ENCODE data around the gene EIF4G3. TPM values are rescaled to one million over a fixed set of nuclear protein-coding genes. Genes with fewer than 3 reads are reported as not detected.
"Not testable (repeated sequence)": the region's sequence is repeated elsewhere in the genome, so short reads cannot be mapped to it uniquely, and the experiment has no call there.

Gene EIF4G3
- total RNA-seq, 1 donor from 2014 or later, result 81.3 TPM

GRCh38 chr1:20928146-20928545 is 248.6 kb downstream of the EIF4G3 start:
- CTCF ChIA-PET, result no interaction called here
- H3K4me3 Mint-ChIP-seq, result no peak overlapping the region
- H3K9me3 Mint-ChIP-seq, result no peaks in the 10 kb centered on the region
- POLR2A ChIA-PET, result no interaction called here
- ATAC-seq (ENCODE audit: low read depth) (no peak), DNase-seq (no peak)
- TF ChIP-seq CTCF (IDR thresholded peaks at IDR 0.05), result no peak
- H3K36me3 Mint-ChIP-seq (ENCODE audit: low read depth), result peaks cover 17% of the 10 kb centered on the region
- no peaks in the 10 kb centered on the region for H3K27me3 Mint-ChIP-seq
- H3K4me1 Mint-ChIP-seq, result peaks cover 23% of the 10 kb centered on the region
- intact Hi-C loops (cut with micrococcal nuclease), result no loop called here
- no peak overlapping the region for H3K27ac Mint-ChIP-seq

GRCh38 chr1:20921285-20921684 is 255.4 kb downstream of the EIF4G3 start:
- H3K9me3 Mint-ChIP-seq, result no peaks in the 10 kb centered on the region
- no peak overlapping the region for H3K27ac Mint-ChIP-seq
- peaks cover 5% of the 10 kb centered on the region for H3K4me1 Mint-ChIP-seq
- no peaks in the 10 kb centered on the region for H3K27me3 Mint-ChIP-seq
- CTCF ChIA-PET, result no interaction called here
- intact Hi-C loops (cut with micrococcal nuclease), result no loop called here
- no peak overlapping the region for H3K4me3 Mint-ChIP-seq
- DNase-seq (no peak), ATAC-seq (ENCODE audit: low read depth) (no peak)
- peaks cover 1% of the 10 kb centered on the region for H3K36me3 Mint-ChIP-seq (ENCODE audit: low read depth)
- TF ChIP-seq CTCF (IDR thresholded peaks at IDR 0.05), result no peak
- POLR2A ChIA-PET, result no interaction called here

GRCh38 chr1:20913242-20913641 is 263.5 kb downstream of the EIF4G3 start:
- ATAC-seq (ENCODE audit: low read depth) (no peak), DNase-seq (no peak)
- no peak for TF ChIP-seq CTCF (IDR thresholded peaks at IDR 0.05)
- intact Hi-C loops (cut with micrococcal nuclease), result no loop called here
- Mint-ChIP-seq H3K9me3 (no peaks in the 10 kb centered on the region), H3K27me3 (no peaks in the 10 kb centered on the region), H3K4me1 (no peaks in the 10 kb centered on the region), H3K4me3 (no peak overlapping the region), H3K27ac (no peak overlapping the region), H3K36me3 (ENCODE audit: low read depth) (peaks cover 14% of the 10 kb centered on the region)
- CTCF ChIA-PET, result interaction anchor here (0.8 kb wide), 1 partner anchor 9 kb away, joined by 3 read pairs; no protein-coding TSS in a partner anchor
- POLR2A ChIA-PET, result no interaction called here

GRCh38 chr1:20907526-20907925 is 269.2 kb downstream of the EIF4G3 start:
- CTCF ChIA-PET; H3K4me1 Mint-ChIP-seq; DNase-seq; intact Hi-C loops (cut with micrococcal nuclease); ATAC-seq (ENCODE audit: low read depth); H3K27me3 Mint-ChIP-seq; POLR2A ChIA-PET; H3K9me3 Mint-ChIP-seq; H3K4me3 Mint-ChIP-seq; H3K27ac Mint-ChIP-seq: not testable (repeated sequence)
- H3K36me3 Mint-ChIP-seq (ENCODE audit: low read depth), result peaks cover 24% of the 10 kb centered on the region

- peaks cover 37% of the 10 kb centered on the region for H3K36me3 Mint-ChIP-seq (ENCODE audit: low read depth)
- no peaks in the 10 kb centered on the region for H3K27me3 Mint-ChIP-seq
- no peaks in the 10 kb centered on the region for H3K4me1 Mint-ChIP-seq
- no peak overlapping the region for H3K27ac Mint-ChIP-seq
- intact Hi-C loops (cut with micrococcal nuclease), result no loop called here
- DNase-seq, result no peak
- ChIA-PET POLR2A (no interaction called here), CTCF (interaction anchor here (1.6 to 2.0 kb wide), 2 partner anchors 292 kb away, joined by 5 to 7 read pairs; no protein-coding TSS in a partner anchor)
- no peak overlapping the region for H3K4me3 Mint-ChIP-seq
- H3K9me3 Mint-ChIP-seq, result no peaks in the 10 kb centered on the region
- no peak for TF ChIP-seq CTCF (IDR thresholded peaks at IDR 0.05)
- ATAC-seq (ENCODE audit: low read depth), result no peak
These were observed 273.3 kb downstream of the EIF4G3 start for GRCh38 chr1:20903437-20903836.

- intact Hi-C loops (cut with micrococcal nuclease), result no loop called here
- DNase-seq, result no peak
These were observed 276.6 kb downstream of the EIF4G3 start for GRCh38 chr1:20900056-20900455.

More at GRCh38 chr1:20900056-20900455, 276.6 kb downstream of the EIF4G3 start:
- H3K36me3 Mint-ChIP-seq (ENCODE audit: low read depth), result peaks cover 28% of the 10 kb centered on the region
- H3K27me3 Mint-ChIP-seq, result no peaks in the 10 kb centered on the region
- ChIA-PET CTCF (interaction anchor here (1.1 kb wide), 1 partner anchor 295 kb away, joined by 5 read pairs; no protein-coding TSS in a partner anchor), POLR2A (no interaction called here)
- no peak for TF ChIP-seq CTCF (IDR thresholded peaks at IDR 0.05)
- H3K4me1 Mint-ChIP-seq, result no peaks in the 10 kb centered on the region
- no peaks in the 10 kb centered on the region for H3K9me3 Mint-ChIP-seq
- ATAC-seq (ENCODE audit: low read depth), result no peak
- no peak overlapping the region for H3K27ac Mint-ChIP-seq
- no peak overlapping the region for H3K4me3 Mint-ChIP-seq
